Ishikawa (cell line): Measurements from ENCODE around the gene IGFL1.

Experiments
- CREB1 ChIP-seq: IDR thresholded peaks from 2 replicates; pipeline ENCODE4 v1.6.1; 2012; ENCODE audit warnings: low read depth
- EGR1 ChIP-seq: IDR thresholded peaks from 2 replicates; pipeline ENCODE4 v1.6.1; 2012
- EP300 ChIP-seq: IDR thresholded peaks from 2 replicates; pipeline ENCODE4 v1.6.1; 2012; ENCODE audit warnings: borderline replicate concordance
- FOXM1 ChIP-seq: IDR thresholded peaks from 2 replicates; pipeline ENCODE4 v1.6.1; 2012; ENCODE audit warnings: low read depth, borderline replicate concordance
- MAX ChIP-seq: IDR thresholded peaks from 2 replicates; pipeline ENCODE4 v1.6.1; 2012
- NFIC ChIP-seq: IDR thresholded peaks from 2 replicates; pipeline ENCODE4 v1.6.1; 2012
- REST ChIP-seq: IDR thresholded peaks from 2 replicates; pipeline ENCODE4 v1.6.1; 2012; ENCODE audit warnings: low read depth, mild to moderate bottlenecking
- TEAD4 ChIP-seq: IDR thresholded peaks from 2 replicates; pipeline ENCODE4 v1.6.1; 2012
- YY1 ChIP-seq: IDR thresholded peaks from 2 replicates; pipeline ENCODE4 v1.6.1; 2012; ENCODE audit warnings: low read depth
- TF ChIP-seq, protein P1 (sequence below): IDR thresholded peaks from 2 replicates; pipeline ENCODE4 v1.6.1; 2012

DNA sequence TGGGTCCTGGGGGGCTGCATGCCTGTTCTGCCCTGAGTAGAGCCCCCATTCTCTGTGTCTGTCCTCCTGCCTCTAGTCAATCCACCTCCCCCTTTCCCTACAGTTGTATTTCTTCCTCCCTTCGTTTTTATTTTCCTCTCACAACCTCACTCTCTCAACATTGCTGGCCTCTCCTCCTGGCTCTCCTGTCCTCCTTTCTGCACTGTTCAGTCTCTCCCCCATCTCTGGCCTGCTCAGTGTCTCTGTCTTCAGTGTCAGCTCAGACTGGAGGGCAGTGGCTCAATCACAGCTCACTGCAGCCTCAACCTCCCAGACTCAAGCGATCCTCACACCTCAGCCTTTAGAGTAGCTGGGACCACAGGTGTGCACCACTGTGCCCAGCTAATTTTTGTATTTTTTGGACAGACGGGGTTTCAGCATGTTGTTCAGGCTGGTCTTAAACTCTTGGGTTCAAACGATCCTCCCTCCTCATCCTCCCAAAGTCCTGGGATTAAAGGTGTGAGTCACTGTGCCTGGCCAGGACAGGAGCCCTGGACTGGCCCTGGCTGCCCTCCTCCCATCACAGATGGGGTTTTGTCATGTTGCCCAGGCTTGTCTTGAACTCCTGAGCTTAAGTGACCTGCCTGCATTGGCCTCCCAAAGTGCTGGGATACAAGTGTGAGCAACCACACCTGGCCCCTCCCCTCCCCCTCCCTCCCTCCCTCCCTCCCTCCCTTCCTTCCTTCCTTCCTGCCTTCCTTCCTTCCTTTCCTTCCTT lies 32.0 kb upstream of the IGFL1 start:
- no peak for TF ChIP-seq FOXM1
- no peak for TF ChIP-seq EP300
- no peak for TF ChIP-seq YY1
- TF ChIP-seq NFIC, result no peak
- no peak for TF ChIP-seq EGR1
- TF ChIP-seq, protein P1, sequence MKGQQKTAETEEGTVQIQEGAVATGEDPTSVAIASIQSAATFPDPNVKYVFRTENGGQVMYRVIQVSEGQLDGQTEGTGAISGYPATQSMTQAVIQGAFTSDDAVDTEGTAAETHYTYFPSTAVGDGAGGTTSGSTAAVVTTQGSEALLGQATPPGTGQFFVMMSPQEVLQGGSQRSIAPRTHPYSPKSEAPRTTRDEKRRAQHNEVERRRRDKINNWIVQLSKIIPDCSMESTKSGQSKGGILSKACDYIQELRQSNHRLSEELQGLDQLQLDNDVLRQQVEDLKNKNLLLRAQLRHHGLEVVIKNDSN, result no peak
- TF ChIP-seq REST, result no peak
- no peak for TF ChIP-seq TEAD4
- TF ChIP-seq MAX, result no peak
- no peak for TF ChIP-seq CREB1
